Ammon's horn (tissue), 1 donor: ENCODE measurements around the gene SUSD3.
"Not testable (repeated sequence)": the region's sequence is repeated elsewhere in the genome, so short reads cannot be mapped to it uniquely, and the experiment has no call there.

ENCODE experiments used
- DNase-seq: peaks from one replicate; pipeline ENCODE4 v3.0.0-alpha.2; 2016; ENCODE audit warnings: low spot score

Gene SUSD3

DNA sequence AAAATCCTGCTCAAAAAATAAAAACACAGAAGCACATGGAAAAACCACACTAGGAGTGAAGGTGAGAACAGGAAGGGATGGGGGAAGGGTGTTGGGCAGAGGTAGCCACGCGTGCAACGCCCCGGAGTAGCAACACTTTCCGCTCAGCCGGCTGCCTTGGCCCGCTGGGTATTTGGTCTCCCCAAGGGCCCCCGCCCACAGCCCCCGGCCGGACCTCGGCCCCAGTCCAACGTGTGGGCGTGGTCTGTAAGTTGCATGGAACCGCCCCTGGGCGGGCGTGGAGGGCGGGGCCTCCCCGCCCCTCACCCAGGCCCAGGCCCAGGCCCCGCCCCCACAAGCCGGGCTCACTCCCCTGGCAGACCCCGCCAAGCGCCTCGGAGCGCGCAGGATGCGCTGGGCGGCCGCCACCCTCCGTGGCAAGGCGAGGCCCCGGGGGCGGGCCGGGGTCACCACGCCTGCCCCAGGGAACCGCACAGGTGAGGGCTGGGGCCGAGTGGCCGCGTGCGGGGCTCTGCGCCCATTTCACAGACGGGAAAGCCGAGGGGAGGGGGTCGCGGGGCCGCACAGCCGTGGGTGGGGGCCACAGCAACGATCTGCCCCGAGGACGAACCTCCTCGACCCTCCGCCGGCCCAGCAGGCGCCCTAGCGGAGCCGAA is at the start of gene SUSD3:
Gene SUSD3 (plus strand): TSS at position 347 of the 656 bp plus-strand sequence. CDS start 42 bp downstream, at position 389.
- DNase-seq = peak; percentile 31

DNA sequence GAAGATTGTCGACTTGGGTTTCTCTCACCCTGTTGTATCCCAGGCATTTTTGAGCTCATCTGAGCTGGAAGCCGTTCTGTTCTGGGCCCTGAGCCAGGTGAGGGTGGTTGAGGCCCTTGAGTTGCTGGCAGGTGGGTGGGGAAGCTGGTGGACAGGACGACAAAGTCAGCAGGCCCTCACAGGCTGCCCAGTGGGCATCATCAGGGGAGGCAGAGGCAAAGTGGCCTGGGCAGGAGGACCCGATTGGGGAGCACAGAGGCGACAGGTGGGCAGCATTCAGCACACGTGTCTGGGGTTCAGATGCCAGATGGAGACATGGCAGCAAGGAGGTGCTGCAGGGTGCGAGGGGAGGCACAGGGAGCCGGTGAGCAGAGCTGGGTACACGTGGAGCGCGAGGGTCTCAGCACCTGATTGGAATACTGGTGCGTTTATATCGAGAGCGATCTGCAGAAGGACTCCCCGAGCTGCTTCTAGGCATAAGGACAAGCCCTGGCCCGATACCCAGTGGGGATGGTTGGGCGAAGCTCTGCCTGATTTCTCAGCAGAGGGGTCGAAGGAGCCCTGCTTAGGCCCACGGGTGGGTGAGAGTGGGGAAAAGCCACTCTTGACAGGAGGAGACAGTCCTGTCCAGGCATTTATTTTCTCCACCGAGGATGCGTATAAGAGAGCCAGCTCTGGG is 49.0 kb upstream of the SUSD3 start:
- no peak for DNase-seq

DNA sequence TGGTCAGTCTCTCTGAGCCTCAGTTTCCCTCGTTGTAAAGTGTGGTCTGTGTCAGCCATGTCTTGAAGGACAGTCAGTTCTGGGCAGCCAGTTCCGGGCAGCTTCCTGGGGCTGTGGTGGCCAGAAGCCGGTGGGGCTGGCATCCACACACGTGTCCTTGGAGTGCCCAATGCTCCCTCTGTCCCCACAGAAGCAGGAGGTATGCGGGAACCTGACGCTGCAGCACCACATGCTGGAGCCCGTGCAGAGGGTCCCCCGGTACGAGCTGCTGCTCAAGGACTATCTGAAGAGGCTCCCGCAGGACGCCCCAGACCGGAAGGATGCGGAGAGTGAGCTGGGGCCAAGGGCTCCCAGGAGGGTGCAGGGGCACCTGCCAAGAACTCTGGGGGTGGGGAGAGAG is 48.4 kb upstream of the SUSD3 start:
- DNase-seq = no peak

DNA sequence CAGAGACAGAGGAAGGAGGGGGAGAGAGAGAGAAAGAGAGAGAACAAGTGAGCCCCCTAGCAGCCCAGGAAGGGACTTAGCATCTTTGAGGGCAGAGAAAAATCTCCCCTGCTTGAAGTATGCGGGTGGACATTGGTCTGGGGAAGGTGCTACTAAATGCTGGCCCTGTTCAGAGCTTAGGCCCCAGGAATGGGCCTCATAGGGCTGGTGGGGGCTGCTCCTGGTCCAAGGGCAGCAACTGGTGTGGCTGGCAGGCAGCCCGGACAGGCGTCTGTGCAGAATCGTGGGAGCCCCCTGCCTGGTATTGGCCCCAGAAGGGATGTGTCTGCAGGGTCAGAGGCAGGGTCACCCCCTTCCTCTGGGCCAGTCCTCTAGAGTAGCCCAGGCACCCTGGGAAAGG is 47.8 kb upstream of the SUSD3 start:
- no peak for DNase-seq

DNA sequence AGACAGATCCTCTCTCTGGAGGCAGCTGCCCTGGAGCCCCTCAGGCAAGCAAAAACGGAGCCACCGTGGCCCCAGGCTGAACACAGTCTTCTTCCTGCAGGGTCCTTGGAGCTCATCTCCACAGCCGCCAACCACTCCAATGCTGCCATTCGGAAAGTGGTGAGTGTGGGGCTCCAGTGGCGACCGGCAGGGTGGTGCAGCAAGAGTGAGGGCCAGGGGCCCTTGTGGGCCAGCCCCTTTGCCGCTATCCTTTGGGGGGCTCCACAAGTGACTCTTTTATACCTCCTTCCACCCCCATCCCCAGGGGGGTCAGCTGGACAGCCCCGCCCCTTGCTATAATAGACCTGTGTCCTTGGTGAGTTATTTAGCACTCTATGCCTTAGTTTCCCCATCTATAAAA is 47.4 kb upstream of the SUSD3 start:
- no peak for DNase-seq

DNA sequence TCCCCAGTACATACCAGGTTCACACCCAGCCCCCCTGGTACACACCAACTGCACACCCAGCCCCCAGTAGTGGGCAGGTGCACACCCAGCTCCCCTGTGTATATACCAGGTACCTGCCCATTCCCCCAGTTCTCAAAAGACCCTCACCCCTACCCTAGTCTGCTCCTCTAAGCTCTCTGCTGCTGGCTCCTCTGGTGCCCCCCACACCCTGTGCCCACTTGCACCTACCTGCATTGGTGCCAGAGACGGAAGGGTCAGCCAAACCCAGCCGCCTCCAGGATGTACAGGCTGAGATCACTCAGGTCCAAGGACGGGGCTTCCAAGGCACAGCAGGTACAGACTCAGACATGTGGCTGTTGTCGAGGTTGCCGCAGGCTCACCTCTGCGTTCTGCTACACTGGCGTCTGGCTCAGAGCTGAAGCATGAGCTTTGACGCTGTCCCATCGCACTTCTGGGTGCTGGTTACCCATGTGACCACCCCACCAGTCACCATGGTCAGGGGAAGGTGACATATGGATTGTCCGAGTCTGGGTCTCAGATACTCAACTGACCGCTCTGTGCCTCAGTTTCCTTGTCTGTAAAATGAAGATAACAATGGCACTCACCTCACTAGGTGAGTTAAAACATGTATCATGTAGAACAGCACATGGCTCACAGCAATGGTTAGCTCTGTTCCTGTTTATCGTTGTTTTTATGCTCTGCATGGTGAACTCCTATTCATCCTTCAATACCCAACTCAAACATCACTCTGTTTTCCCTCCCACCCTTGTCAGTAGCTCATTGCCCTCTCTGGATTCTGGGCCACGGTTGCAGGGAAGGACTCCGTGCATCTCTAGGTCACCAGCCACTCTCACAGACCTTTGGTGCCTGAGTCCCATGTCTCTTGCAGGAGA is 45.3 kb upstream of the SUSD3 start:
- no peak for DNase-seq

DNA sequence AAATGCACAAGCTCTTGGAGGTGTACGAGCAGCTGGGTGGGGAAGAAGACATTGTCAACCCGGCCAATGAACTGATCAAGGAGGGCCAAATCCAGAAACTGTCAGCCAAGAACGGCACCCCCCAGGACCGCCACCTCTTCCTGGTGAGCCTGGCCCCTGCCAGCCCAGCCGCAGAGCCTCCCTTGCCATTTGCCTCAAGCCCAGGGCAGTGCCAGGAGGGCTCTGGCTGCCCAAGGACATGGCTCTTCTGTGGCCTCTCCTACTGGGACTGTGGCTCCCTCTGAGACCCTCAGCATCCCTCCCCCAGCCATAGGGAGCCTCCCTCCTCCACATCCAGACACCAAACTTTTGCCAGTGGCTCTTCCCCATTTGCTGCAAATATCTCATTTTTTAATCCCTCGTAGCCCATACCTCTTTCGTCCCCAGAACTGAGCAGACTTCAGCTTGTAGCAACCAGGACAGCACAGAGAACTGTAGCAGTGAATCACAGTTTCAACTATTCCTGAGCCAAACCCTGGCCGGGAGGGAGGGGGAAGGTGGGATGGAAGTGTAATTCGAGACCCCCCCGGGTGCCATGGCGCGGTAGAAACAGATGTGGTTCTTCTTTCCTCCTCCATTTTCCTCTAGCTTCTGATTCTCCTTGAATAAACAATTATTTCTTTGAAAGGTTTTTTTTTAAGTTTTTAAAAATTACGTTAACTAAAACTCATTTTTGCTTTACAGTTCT is 44.5 kb upstream of the SUSD3 start:
- DNase-seq = no peak

DNA sequence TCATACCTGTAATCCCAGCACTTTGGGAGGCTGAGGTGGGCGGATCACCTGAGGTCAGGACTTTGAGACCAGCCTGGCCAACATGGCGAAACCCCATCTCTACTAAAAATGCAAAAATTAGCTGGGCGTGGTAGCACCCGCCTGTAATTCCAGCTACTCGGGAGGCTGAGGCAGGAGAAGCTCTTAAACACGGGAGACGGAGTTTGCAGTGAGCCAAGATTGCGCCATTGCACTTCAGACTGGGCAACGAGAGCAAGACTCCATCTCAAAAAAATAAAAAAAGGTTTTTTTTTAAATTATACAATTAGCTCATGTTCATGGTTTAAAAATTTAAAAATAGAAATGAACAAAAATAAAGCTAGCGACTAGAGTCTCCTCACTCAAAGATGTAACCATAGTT is 43.3 kb upstream of the SUSD3 start:
- not testable (repeated sequence) for DNase-seq

DNA sequence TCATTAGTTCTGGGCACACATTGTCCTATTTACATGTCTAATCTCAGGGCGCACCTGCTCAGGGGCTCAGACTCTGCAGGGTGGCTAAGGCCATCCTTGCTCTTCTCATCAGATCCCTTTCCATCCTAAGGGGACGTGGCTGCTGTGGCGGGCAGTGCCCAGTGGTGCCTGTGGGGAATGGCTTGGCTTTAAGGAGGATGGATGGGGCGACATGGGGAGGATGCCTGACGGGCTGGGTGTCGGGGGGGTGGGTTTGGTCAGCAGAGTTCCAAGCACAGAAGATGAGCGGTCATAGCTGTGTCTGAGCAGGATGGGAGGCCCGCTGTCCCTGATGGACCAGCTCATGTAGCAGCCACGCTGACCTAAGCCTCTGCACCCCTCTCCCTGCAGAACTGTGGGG is 40.9 kb upstream of the SUSD3 start:
- no peak for DNase-seq

DNA sequence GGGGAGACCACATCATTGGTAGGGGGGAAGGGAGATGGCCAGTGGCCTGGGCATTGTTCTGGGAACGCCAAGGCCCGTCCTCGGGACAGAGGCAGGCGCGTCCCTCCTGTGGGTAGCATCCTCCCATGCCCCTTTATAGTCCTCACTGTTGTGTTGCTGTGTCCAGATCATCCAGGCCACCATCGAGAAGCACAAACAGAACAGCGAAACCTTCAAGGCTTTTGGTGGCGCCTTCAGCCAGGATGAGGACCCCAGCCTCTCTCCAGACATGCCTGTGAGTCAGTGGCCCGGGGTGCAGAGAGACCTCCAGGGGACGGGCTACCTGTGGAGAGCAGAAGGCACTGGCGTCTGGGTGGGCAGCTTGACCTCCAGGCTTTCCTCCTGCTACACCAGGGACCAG is 38.4 kb upstream of the SUSD3 start:
- DNase-seq = no peak

DNA sequence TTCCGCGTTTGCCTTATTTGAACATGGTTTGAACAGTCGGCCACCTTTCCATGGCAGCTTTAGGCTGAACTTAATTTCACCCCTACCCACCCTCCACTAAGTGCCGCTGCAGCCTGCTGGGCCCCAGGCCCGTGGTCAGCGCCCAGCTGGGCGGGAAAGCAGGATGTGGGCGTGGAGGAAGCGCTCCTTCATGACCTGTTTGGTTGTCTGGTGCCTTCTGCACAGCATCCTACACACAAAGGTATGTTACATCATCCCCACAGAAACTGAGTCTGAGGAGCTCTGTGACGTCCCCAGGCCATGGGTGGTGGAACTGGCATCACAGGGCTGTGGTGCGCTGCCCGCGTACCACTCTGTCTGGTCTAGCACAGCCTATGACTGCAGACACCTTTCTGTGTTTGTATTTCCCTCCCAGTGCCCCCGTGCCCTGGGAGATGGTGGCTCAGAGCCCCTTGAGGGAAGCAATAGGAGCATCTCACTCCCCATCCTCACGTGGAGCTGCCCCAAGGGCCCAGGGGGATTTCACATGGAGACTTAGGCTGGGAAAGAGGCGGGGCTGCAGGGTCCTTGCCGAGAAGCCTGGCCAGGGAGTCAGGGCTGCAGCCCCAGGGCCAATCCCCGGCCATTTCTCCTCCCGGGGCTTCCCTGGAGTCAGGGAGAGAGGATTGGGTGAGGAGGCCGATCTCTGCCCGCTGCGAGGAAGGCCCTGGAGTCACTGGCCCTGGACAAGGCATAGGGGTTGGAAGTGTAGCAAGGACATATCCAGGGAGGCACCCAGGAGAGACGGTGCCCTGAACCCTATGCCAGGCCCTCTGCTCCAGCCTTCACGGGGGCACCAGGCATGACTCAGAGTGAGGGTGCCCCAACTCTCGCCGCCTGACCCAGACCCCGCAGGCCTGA is 37.5 kb upstream of the SUSD3 start:
- DNase-seq = no peak

DNA sequence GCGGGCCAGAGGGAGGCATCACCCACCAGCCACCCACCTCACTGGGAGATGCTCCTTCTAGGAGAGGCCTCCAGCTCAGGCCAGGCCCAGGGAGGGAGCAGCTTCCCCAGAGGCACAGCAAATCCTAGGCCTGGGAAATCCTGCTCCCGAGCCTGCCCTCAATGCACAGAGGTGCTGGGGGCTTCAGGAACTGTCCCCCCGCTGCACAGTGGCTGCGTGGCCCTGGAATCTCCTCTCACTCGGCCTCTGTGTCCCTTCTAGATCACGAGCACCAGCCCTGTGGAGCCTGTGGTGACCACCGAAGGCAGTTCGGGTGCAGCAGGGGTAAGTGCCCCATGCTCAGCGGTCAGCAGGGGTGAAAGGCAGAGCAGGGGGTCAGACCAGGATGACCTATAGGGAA is 36.4 kb upstream of the SUSD3 start:
- no peak for DNase-seq

DNA sequence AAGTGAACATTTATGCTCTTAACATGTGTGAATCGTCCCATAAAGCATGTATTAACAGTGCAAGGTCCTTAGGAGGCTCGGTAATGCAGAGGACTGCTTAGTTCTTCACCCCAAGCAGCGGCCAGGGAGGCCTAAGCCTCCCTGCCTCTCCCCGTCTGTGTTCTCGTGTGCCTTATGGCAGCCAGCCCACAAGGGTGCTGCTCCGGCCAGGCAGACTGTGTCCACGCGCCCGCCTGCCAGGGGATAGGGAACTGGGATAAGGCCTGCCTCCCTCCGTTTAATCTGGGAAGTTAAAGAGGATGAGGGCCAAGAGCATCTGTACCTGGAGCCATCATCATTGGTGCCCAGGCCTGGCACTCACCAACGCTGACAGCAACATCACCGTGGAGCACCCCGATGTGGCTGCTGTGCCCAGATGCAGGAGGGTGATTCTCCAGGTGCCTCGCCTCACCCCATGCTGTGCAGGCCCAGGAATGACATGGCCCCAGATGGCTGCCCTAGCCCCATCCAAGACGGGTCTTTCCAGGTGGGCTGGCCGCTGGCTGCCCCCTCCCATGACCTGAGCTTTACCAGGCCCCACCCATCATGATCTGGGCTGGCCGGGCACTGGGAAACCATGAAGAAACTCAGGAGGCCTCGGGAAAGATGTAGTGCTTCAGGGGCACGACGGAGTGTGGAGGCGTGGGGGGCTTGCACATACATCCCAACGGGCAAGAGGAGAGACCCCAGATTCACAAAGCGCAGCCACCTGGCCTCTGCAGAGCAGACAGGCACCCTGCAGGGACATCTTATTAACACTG is 35.6 kb upstream of the SUSD3 start:
- no peak for DNase-seq

DNA sequence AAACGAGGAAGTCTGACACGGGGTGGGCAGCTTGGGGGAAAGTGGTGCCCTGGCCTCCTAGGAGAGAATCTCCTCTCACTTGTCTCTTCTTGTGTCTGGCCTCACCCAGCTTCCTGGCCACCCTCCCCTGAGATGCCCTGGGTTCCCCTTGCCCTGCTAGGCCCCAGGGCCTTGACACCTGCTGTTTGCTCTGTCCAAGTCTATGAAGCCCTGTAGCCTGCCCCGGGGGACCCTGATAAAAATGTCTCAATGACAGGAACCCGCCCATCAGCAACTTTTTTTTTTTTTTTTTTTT is 35.0 kb upstream of the SUSD3 start:
- DNase-seq = no peak

DNA sequence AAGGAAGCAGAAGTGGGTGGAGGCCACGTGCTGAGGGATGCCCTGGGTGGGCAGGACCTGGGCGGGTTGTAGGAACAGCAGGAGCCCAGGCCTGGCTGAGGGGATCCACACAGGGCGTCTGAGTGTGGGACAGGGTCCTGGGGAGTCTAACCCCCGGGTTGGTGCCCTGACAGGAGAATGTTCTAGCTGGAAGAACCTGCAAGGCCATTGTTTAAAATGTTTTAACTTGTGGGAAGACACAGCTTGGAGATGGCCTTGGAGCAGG is 33.9 kb upstream of the SUSD3 start:
- DNase-seq = no peak

DNA sequence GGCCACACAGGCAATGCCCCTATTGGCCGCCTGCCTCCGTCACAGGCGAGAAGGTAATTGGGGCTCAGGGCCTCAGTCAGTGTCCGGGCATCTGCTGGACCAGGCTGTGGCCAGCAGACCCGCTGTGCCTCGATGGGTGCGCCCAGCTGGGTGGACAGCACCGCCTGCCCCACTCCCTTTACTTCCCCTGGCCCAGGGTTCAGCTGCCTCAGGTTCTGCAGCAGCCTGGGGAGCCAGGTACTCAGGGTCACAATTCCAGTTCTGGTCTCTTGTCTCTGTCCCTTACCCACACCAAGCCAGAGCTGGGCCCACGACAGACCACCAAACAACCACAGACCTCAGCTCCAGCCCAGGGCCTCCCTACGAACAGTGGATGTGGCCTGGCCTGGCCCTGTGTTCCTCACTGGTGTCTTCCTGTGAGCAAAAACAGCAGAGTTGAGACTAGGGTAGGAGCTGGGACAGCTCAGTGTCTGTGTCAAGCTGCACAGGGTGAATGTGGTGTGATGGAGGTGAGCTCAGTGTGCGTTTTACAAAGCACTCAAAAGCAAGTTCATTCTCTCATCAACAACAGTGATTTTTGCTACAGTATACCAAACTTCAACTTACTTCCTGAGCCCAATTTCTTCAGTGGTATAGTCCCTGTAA is 33.4 kb upstream of the SUSD3 start:
- DNase-seq = no peak

DNA sequence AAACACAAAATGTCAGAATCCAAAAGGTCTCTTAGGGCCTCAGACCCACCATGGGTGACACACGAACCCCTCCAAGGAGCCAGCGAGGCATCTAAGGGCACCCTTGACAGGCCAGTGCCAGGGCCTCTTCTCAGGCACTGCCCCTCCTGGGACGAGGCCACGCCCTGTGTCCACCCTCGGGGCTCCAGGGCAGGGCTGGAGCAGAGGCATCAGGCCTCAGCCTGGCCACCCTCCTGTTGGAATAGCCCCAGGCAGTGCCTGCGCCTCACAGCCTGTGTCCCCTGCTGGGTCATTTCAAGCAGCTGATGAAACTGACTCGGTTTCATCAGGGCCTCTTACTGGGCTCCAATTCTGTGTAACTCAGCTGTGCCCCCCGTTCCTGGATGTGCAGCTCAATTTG is 32.8 kb upstream of the SUSD3 start:
- no peak for DNase-seq

DNA sequence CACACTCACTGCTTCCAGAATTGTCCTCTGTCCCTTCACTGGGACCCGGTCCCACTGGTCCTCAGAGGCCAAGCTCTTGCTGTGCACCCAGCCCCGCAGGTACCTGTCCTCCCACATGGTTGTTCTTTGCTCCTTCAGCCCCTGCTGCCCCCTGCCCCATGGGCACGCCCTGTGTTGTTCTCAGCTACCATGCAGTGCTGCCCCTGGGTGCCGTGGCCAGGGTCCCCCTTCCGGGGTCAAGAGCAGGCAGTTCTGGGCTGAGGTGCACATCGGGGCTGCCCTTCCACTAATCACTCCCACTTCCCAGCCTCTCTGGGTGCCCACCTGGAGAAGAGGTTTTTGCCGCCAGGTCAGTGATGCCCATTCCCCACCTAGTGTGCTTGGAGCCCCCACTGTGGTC is 31.9 kb upstream of the SUSD3 start:
- DNase-seq = no peak

DNA sequence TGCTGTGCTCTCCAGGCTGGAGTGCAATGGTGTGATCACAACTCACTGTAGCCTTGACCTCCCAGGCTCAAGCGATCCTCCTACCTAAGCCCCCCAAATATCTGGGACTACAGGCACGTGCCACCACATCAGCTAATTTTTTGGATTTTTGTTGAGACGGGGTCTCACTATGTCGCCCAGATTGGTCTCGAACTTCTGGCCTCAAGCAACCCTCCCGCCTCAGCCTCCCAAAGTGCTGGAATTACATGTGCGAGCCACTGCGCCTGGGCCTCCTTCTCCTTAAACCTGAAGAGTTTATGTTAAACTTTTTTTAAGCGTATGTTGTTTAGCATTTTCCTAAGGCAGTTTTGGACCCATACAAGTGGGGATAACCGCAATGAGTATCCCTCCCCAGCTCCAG is 30.8 kb upstream of the SUSD3 start:
- DNase-seq = no peak

DNA sequence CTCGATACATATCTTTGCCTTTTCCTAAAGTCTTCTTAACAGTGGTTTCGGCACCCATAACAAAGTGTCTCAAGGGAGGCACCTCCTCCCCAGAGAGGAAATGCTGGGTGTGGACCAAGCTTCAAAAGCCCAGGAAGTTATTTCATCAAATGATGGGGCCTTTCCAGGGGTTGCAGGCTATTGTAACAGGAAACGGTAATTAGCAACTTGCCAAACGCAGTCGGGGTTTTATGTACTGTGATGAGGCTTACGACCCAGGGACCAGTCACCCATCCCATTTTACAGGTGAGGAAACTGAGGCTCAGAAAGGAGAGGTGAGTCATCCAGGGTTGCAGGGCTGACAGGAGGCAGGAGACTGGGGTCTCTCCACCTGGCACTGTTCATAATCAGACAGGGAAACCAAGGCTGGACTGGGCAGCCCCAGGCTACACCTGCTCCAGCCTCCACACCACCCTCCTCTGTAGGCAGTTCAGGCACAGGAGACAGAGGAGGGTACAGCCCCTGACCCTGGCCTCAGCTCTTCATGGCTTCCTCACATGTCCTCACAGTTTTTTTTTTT is 30.0 kb upstream of the SUSD3 start:
- no peak for DNase-seq
